Measurements from ENCODE around the gene CFAP20DC.

The CFAP20DC gene

DNA sequence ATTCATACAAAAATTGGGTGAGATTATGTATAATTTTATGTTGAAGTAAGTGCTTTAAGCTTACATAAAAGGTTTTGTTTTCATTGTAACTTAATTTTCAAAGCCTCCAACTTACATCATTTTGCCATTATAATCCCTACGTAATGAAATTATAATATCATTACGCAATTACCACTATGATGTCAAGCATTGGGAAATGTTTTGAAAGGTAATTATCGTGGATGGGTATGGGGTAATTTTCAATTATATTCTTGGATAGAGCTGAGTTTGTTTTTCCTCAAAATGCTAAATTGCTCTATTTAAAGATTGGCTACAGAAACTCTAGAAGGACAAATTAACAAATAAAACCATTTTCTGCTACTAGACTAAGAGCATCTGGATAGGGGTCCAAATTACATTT is 303.1 kb downstream of the CFAP20DC start:
- no peak overlapping the region for H2BK5ac ChIP-seq (ENCODE audit: low read depth, low read length, poor library complexity, severe bottlenecking)
- no peak overlapping the region for H3K14ac ChIP-seq (ENCODE audit: low read length in 2 of 2)
- H3K9me3 ChIP-seq (ENCODE audit: control insufficient read depth, low read length): no peaks in the 10 kb centered on the region
- H3K27me3 ChIP-seq (ENCODE audit: control insufficient read depth in 1 of 2, insufficient read depth in 1 of 2, low read length in 2 of 2): peaks cover 0 to 12% of the 10 kb centered on the region in 2 experiments
- H2AFZ ChIP-seq (ENCODE audit: low read depth, low read length): no peak overlapping the region
- no peak overlapping the region for H3K4ac ChIP-seq (ENCODE audit: low read depth in 1 of 2, low read length in 2 of 2)
- no peak overlapping the region for H3K27ac ChIP-seq (ENCODE audit: low read length, poor library complexity, severe bottlenecking)
- H2BK15ac ChIP-seq (ENCODE audit: low read depth, poor library complexity, severe bottlenecking): no peak overlapping the region
- no peak overlapping the region for H2AK5ac ChIP-seq (ENCODE audit: low read length, severe bottlenecking)
- no peak overlapping the region for H4K91ac ChIP-seq (ENCODE audit: low read length)
- no peak for DNase-seq
- no peak overlapping the region for H3K23ac ChIP-seq (ENCODE audit: low read length in 2 of 2)
- H3K4me1 ChIP-seq (ENCODE audit: control insufficient read depth, insufficient read depth, low read depth, low read length): no peaks in the 10 kb centered on the region
- no peaks in the 10 kb centered on the region for H3K79me1 ChIP-seq (replicated peaks; ENCODE audit: low read length, poor library complexity, severe bottlenecking)
- no peak overlapping the region for H2BK12ac ChIP-seq (ENCODE audit: low read length in 2 of 2)
- H3K18ac ChIP-seq (ENCODE audit: low read depth in 1 of 2, low read length in 2 of 2): no peak overlapping the region
- no peak overlapping the region for H3K9ac ChIP-seq (ENCODE audit: low read length)
- H3K36me3 ChIP-seq (ENCODE audit: control insufficient read depth in 1 of 2, insufficient read depth in 2 of 2, low read depth in 1 of 2, low read length in 2 of 2): no peaks in the 10 kb centered on the region
- no peak overlapping the region for H3K4me3 ChIP-seq (ENCODE audit: insufficient read depth in 1 of 2, low read depth in 1 of 2, low read length in 2 of 2)
- no peak overlapping the region for H4K8ac ChIP-seq (ENCODE audit: low read length)
- H3K4me2 ChIP-seq (ENCODE audit: low read length, poor library complexity, severe bottlenecking): no peak overlapping the region
- no CpG with 5 or more reads among the region's 3 CpGs for WGBS
- no peak overlapping the region for H2BK120ac ChIP-seq (ENCODE audit: low read depth, low read length)

GRCh38 chr3:58743296-58743695 is 306.5 kb downstream of the CFAP20DC start:
- Histone ChIP-seq H3K4me1 (ENCODE audit: control insufficient read depth, insufficient read depth, low read depth, low read length) (no peaks in the 10 kb centered on the region), H3K23ac (ENCODE audit: low read length in 2 of 2) (no peak overlapping the region), H2BK12ac (ENCODE audit: low read length in 2 of 2) (no peak overlapping the region), H2AK5ac (ENCODE audit: low read length, severe bottlenecking) (no peak overlapping the region), H3K18ac (ENCODE audit: low read depth in 1 of 2, low read length in 2 of 2) (no peak overlapping the region), H3K27me3 (ENCODE audit: control insufficient read depth in 1 of 2, insufficient read depth in 1 of 2, low read length in 2 of 2) (peaks cover 0 to 12% of the 10 kb centered on the region in 2 experiments), H3K27ac (ENCODE audit: low read length, poor library complexity, severe bottlenecking) (no peak overlapping the region), H3K9me3 (ENCODE audit: control insufficient read depth, low read length) (no peaks in the 10 kb centered on the region), H4K8ac (ENCODE audit: low read length) (no peak overlapping the region), H3K79me1 (replicated peaks; ENCODE audit: low read length, poor library complexity, severe bottlenecking) (no peaks in the 10 kb centered on the region), H3K9ac (ENCODE audit: low read length) (no peak overlapping the region), H3K4me3 (ENCODE audit: insufficient read depth in 1 of 2, low read depth in 1 of 2, low read length in 2 of 2) (no peak overlapping the region), H3K36me3 (ENCODE audit: control insufficient read depth in 1 of 2, insufficient read depth in 2 of 2, low read depth in 1 of 2, low read length in 2 of 2) (no peaks in the 10 kb centered on the region), H2BK15ac (ENCODE audit: low read depth, poor library complexity, severe bottlenecking) (no peak overlapping the region), H2BK120ac (ENCODE audit: low read depth, low read length) (no peak overlapping the region), H3K4ac (ENCODE audit: low read depth in 1 of 2, low read length in 2 of 2) (no peak overlapping the region), H2AFZ (ENCODE audit: low read depth, low read length) (no peak overlapping the region), H3K4me2 (ENCODE audit: low read length, poor library complexity, severe bottlenecking) (no peak overlapping the region), H2BK5ac (ENCODE audit: low read depth, low read length, poor library complexity, severe bottlenecking) (no peak overlapping the region), H3K14ac (ENCODE audit: low read length in 2 of 2) (no peak overlapping the region), H4K91ac (ENCODE audit: low read length) (no peak overlapping the region)
- DNase-seq: no peak
- WGBS: no CpG with 5 or more reads among the region's 1 CpG

DNA sequence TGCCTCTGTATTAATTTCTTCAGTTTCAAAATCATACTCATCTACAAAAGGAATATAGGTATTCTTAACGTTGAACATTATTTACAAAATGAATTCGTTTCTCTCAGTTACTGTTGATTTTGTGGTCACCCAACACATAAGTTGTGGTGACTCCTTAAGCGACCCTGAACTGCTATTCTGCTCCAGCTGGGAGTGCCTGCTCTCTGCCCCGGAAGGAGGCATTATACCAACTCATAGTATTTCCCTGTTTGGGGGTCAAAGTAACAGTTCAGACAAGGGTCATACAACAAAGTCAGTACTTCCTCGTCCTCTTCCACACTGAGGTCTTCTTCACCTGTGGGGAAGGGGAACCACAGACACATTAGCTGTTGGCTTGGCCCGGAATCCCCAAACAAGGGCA is 307.6 kb downstream of the CFAP20DC start:
- H2AK5ac ChIP-seq (ENCODE audit: low read length, severe bottlenecking): no peak overlapping the region
- H3K79me1 ChIP-seq (replicated peaks; ENCODE audit: low read length, poor library complexity, severe bottlenecking): no peaks in the 10 kb centered on the region
- H3K4me3 ChIP-seq (ENCODE audit: insufficient read depth in 1 of 2, low read depth in 1 of 2, low read length in 2 of 2): no peak overlapping the region
- no peak overlapping the region for H2BK12ac ChIP-seq (ENCODE audit: low read length in 2 of 2)
- H3K23ac ChIP-seq (ENCODE audit: low read length in 2 of 2): no peak overlapping the region
- 74% methylated on average over 6 of the region's 6 CpGs for WGBS
- H2BK15ac ChIP-seq (ENCODE audit: low read depth, poor library complexity, severe bottlenecking): no peak overlapping the region
- H3K4ac ChIP-seq (ENCODE audit: low read depth in 1 of 2, low read length in 2 of 2): no peak overlapping the region
- no peak overlapping the region for H3K27ac ChIP-seq (ENCODE audit: low read length, poor library complexity, severe bottlenecking)
- peaks cover 0 to 12% of the 10 kb centered on the region in 2 experiments for H3K27me3 ChIP-seq (ENCODE audit: control insufficient read depth in 1 of 2, insufficient read depth in 1 of 2, low read length in 2 of 2)
- no peak for DNase-seq
- H3K4me2 ChIP-seq (ENCODE audit: low read length, poor library complexity, severe bottlenecking): no peak overlapping the region
- no peaks in the 10 kb centered on the region for H3K4me1 ChIP-seq (ENCODE audit: control insufficient read depth, insufficient read depth, low read depth, low read length)
- H4K91ac ChIP-seq (ENCODE audit: low read length): no peak overlapping the region
- H4K8ac ChIP-seq (ENCODE audit: low read length): no peak overlapping the region
- H3K9ac ChIP-seq (ENCODE audit: low read length): no peak overlapping the region
- H3K14ac ChIP-seq (ENCODE audit: low read length in 2 of 2): no peak overlapping the region
- H2BK5ac ChIP-seq (ENCODE audit: low read depth, low read length, poor library complexity, severe bottlenecking): no peak overlapping the region
- no peak overlapping the region for H3K18ac ChIP-seq (ENCODE audit: low read depth in 1 of 2, low read length in 2 of 2)
- no peaks in the 10 kb centered on the region for H3K36me3 ChIP-seq (ENCODE audit: control insufficient read depth in 1 of 2, insufficient read depth in 2 of 2, low read depth in 1 of 2, low read length in 2 of 2)
- no peak overlapping the region for H2BK120ac ChIP-seq (ENCODE audit: low read depth, low read length)
- no peaks in the 10 kb centered on the region for H3K9me3 ChIP-seq (ENCODE audit: control insufficient read depth, low read length)
- no peak overlapping the region for H2AFZ ChIP-seq (ENCODE audit: low read depth, low read length)

DNA sequence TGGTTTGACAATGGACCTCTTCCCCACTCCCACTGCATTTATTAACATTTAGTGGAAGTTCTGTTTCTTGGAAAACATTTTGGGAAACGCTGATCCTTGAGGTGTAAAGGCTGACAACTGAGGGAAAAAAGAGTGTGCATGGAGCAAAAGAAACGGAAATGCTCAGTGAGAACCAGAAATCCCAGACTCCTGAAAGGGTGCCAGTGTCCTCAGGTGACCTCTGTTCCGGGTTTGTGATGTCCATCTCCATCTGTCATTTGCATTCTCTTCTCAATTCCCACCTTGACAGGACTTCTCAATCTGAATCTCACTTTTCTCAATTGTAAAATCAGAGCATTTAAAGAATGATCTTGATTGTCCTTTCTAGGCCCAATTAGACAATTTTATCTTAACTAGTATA is 312.2 kb downstream of the CFAP20DC start:
- H3K4ac ChIP-seq (ENCODE audit: low read depth in 1 of 2, low read length in 2 of 2): no peak overlapping the region
- H3K36me3 ChIP-seq (ENCODE audit: control insufficient read depth in 1 of 2, insufficient read depth in 2 of 2, low read depth in 1 of 2, low read length in 2 of 2): no peaks in the 10 kb centered on the region
- H3K14ac ChIP-seq (ENCODE audit: low read length in 2 of 2): no peak overlapping the region
- H3K18ac ChIP-seq (ENCODE audit: low read depth in 1 of 2, low read length in 2 of 2): no peak overlapping the region
- no peak overlapping the region for H2AK5ac ChIP-seq (ENCODE audit: low read length, severe bottlenecking)
- H3K9me3 ChIP-seq (ENCODE audit: control insufficient read depth, low read length): no peaks in the 10 kb centered on the region
- no peak overlapping the region for H4K91ac ChIP-seq (ENCODE audit: low read length)
- H2AFZ ChIP-seq (ENCODE audit: low read depth, low read length): no peak overlapping the region
- no peaks in the 10 kb centered on the region for H3K4me1 ChIP-seq (ENCODE audit: control insufficient read depth, insufficient read depth, low read depth, low read length)
- H3K9ac ChIP-seq (ENCODE audit: low read length): no peak overlapping the region
- no peak overlapping the region for H3K4me2 ChIP-seq (ENCODE audit: low read length, poor library complexity, severe bottlenecking)
- no peak overlapping the region for H3K4me3 ChIP-seq (ENCODE audit: insufficient read depth in 1 of 2, low read depth in 1 of 2, low read length in 2 of 2)
- H4K8ac ChIP-seq (ENCODE audit: low read length): no peak overlapping the region
- H3K27ac ChIP-seq (ENCODE audit: low read length, poor library complexity, severe bottlenecking): no peak overlapping the region
- H2BK5ac ChIP-seq (ENCODE audit: low read depth, low read length, poor library complexity, severe bottlenecking): no peak overlapping the region
- 91% methylated on average over 3 of the region's 3 CpGs for WGBS
- no peaks in the 10 kb centered on the region for H3K79me1 ChIP-seq (replicated peaks; ENCODE audit: low read length, poor library complexity, severe bottlenecking)
- H3K27me3 ChIP-seq (ENCODE audit: control insufficient read depth in 1 of 2, insufficient read depth in 1 of 2, low read length in 2 of 2): peaks cover 0 to 3% of the 10 kb centered on the region in 2 experiments
- DNase-seq: no peak
- no peak overlapping the region for H2BK15ac ChIP-seq (ENCODE audit: low read depth, poor library complexity, severe bottlenecking)
- no peak overlapping the region for H3K23ac ChIP-seq (ENCODE audit: low read length in 2 of 2)
- no peak overlapping the region for H2BK12ac ChIP-seq (ENCODE audit: low read length in 2 of 2)
- H2BK120ac ChIP-seq (ENCODE audit: low read depth, low read length): no peak overlapping the region
